IMR-90 (cell line): ENCODE measurements around the gene STAU1. TPM values are rescaled to one million over a fixed set of nuclear protein-coding genes. Genes with fewer than 3 reads are reported as not detected.

ENCODE experiments used
- ATAC-seq: fragments of 200-7000 bp; cut with Tn5 transposase; 2 replicates; pipeline ENCODE4 v1.9.1; 2020; ENCODE audit warnings: low read depth, mild to moderate bottlenecking, moderate library complexity
- BruUV-seq: library from RNA; stranded (reverse); fragments of 400-500 nt; replicated peaks from 2 replicates; lab custom pipeline; 2021; lab: Mats Ljungman, UMichigan
- CTCF ChIA-PET: fragments of 300-600 bp; formaldehyde crosslinking; extraction: SDS; loops from one replicate; lab custom pipeline; 2021; ENCODE audit warnings: antibody characterized with exemption; lab: Yijun Ruan, JAX
- POLR2A ChIA-PET: fragments of 300-600 bp; sonication (Branson Sonifier 250); formaldehyde crosslinking; loops from one replicate; lab custom pipeline; 2022; ENCODE audit warnings: antibody characterized with exemption; ENCODE audit not compliant: unreplicated experiment; lab: Charles Lee
- DNase-seq: peaks from one replicate; pipeline ENCODE4 v3.0.0; 2013
- H2AFZ ChIP-seq: replicated peaks from 2 replicates; pipeline ENCODE3; 2013; ENCODE audit warnings: low read length, mild to moderate bottlenecking; ENCODE audit not compliant: poor library complexity
- H2AK5ac ChIP-seq: 2 replicates; pipeline ENCODE4 v1.6.1; 2013; ENCODE audit warnings: low read depth, low read length, inconsistent platforms
- H2AK9ac ChIP-seq: replicated peaks from 2 replicates; pipeline ENCODE3; 2013; ENCODE audit warnings: mild to moderate bottlenecking, low read depth, low read length, moderate library complexity; ENCODE audit not compliant: poor library complexity
- H2BK120ac ChIP-seq: 2 replicates; pipeline ENCODE4 v1.6.1; 2013; ENCODE audit warnings: low read depth, low read length, inconsistent platforms
- H2BK15ac ChIP-seq: 3 replicates; pipeline ENCODE4 v1.6.1; 2013; ENCODE audit warnings: low read depth, low read length, inconsistent platforms
- H2BK20ac ChIP-seq: 2 replicates; pipeline ENCODE4 v1.6.1; 2013; ENCODE audit warnings: low read depth, mild to moderate bottlenecking, inconsistent platforms, low read length, moderate library complexity
- H2BK5ac ChIP-seq: 2 replicates; pipeline ENCODE4 v1.6.1; 2013; ENCODE audit warnings: mild to moderate bottlenecking, low read depth, low read length, inconsistent platforms; ENCODE audit not compliant: poor library complexity, severe bottlenecking
- H3K14ac ChIP-seq: replicated peaks from 2 replicates; pipeline ENCODE4 v1.6.1; 2013; ENCODE audit warnings: low read depth, low read length, inconsistent platforms
- H3K18ac ChIP-seq: 2 replicates; pipeline ENCODE4 v1.6.1; 2013; ENCODE audit warnings: low read depth, low read length, control low read depth
- H3K23ac ChIP-seq: 2 replicates; pipeline ENCODE4 v1.6.1; 2013; ENCODE audit warnings: low read depth, low read length, inconsistent platforms
- H3K27ac ChIP-seq: 2 replicates; pipeline ENCODE4 v1.5.1; 2013; ENCODE audit warnings: mild to moderate bottlenecking, control low read depth, low read length; ENCODE audit not compliant: insufficient read depth
- H3K27me3 ChIP-seq: 2 replicates; pipeline ENCODE4 v1.6.1; 2013; ENCODE audit warnings: low read length; ENCODE audit not compliant: control insufficient read depth, insufficient read depth
- H3K36me3 ChIP-seq: 2 replicates; pipeline ENCODE4 v1.6.1; 2013; ENCODE audit warnings: low read length, mixed read lengths; ENCODE audit not compliant: control insufficient read depth, insufficient read depth
- H3K4ac ChIP-seq: 2 replicates; pipeline ENCODE4 v1.6.1; 2013; ENCODE audit warnings: low read depth, low read length, inconsistent platforms
- H3K4me1 ChIP-seq: 2 replicates; pipeline ENCODE4 v1.6.1; 2013; ENCODE audit warnings: low read length, mixed read lengths; ENCODE audit not compliant: control insufficient read depth, insufficient read depth
- H3K4me2 ChIP-seq: 2 replicates; pipeline ENCODE4 v1.6.1; 2013; ENCODE audit warnings: low read depth, mild to moderate bottlenecking, control low read depth, low read length, moderate library complexity
- H3K4me3 ChIP-seq: 2 replicates; pipeline ENCODE4 v1.5.1; 2013; ENCODE audit warnings: low read depth, mild to moderate bottlenecking, control low read depth, low read length, moderate library complexity; ENCODE audit not compliant: insufficient read depth
- H3K56ac ChIP-seq: 2 replicates; pipeline ENCODE4 v1.6.1; 2013; ENCODE audit warnings: low read length, inconsistent platforms; ENCODE audit not compliant: insufficient read depth; ENCODE audit errors: extremely low read depth
- H3K79me1 ChIP-seq, 2 experiments: 2 replicates each; pipeline ENCODE4 v1.6.1; 2013; ENCODE audit warnings: low read length in 2 of 2, inconsistent platforms in 1 of 2, low read depth in 1 of 2
- H3K9ac ChIP-seq: 2 replicates; pipeline ENCODE4 v1.6.1; 2013; ENCODE audit warnings: low read depth, low read length, control low read depth
- H3K9me1 ChIP-seq: 2 replicates; pipeline ENCODE4 v1.6.1; 2013; ENCODE audit warnings: low read length, inconsistent platforms; ENCODE audit not compliant: insufficient read depth
- H3K9me3 ChIP-seq: 2 replicates; pipeline ENCODE4 v1.6.1; 2013; ENCODE audit warnings: low read length; ENCODE audit not compliant: control insufficient read depth, insufficient read depth
- H4K20me1 ChIP-seq: 2 replicates; pipeline ENCODE4 v1.6.1; 2013; ENCODE audit warnings: low read length, inconsistent platforms; ENCODE audit not compliant: insufficient read depth
- H4K5ac ChIP-seq: 2 replicates; pipeline ENCODE4 v1.6.1; 2013; ENCODE audit warnings: mild to moderate bottlenecking, low read depth, low read length, control low read depth
- H4K8ac ChIP-seq, 2 experiments: 2 replicates each; pipeline ENCODE4 v1.6.1; 2013; ENCODE audit warnings: low read depth in 2 of 2, low read length in 2 of 2, control low read depth in 1 of 2, inconsistent platforms in 1 of 2
- H4K91ac ChIP-seq: 2 replicates; pipeline ENCODE4 v1.6.1; 2013; ENCODE audit warnings: low read depth, low read length, inconsistent platforms; ENCODE audit not compliant: insufficient read depth
- BHLHE40 ChIP-seq: fragments of 150-350 bp; IDR thresholded peaks from 2 replicates; pipeline ENCODE4 v1.6.1; 2016; ENCODE audit warnings: mild to moderate bottlenecking, low read depth, low read length
- CEBPB ChIP-seq: IDR thresholded peaks from 2 replicates; pipeline ENCODE4 v1.6.1; 2012; ENCODE audit warnings: low read depth, low read length, improper control_type of control experiment
- CHD1 ChIP-seq: IDR thresholded peaks from 2 replicates; pipeline ENCODE4 v1.6.1; 2012; ENCODE audit warnings: low read depth, low read length, improper control_type of control experiment
- ELK1 ChIP-seq: fragments of 150-350 bp; IDR thresholded peaks from 2 replicates; pipeline ENCODE4 v1.6.1; 2016; ENCODE audit warnings: low read depth, mild to moderate bottlenecking, low read length, moderate library complexity, borderline replicate concordance
- FOS ChIP-seq: fragments of 150-350 bp; IDR thresholded peaks from 2 replicates; pipeline ENCODE4 v1.6.1; 2016; ENCODE audit warnings: low read depth, low read length
- MAFK ChIP-seq: IDR thresholded peaks from 2 replicates; pipeline ENCODE4 v1.6.1; 2012; ENCODE audit warnings: low read depth, low read length, improper control_type of control experiment
- MAZ ChIP-seq: IDR thresholded peaks from 2 replicates; pipeline ENCODE4 v1.6.1; 2012; ENCODE audit warnings: low read depth, mild to moderate bottlenecking, low read length, improper control_type of control experiment, moderate library complexity, borderline replicate concordance
- MXI1 ChIP-seq: IDR thresholded peaks from 2 replicates; pipeline ENCODE4 v1.6.1; 2012; ENCODE audit warnings: low read depth, mild to moderate bottlenecking, low read length, moderate library complexity, borderline replicate concordance
- NFE2L2 ChIP-seq: fragments of 150-350 bp; IDR thresholded peaks from 2 replicates; pipeline ENCODE4 v1.6.1; 2016; ENCODE audit warnings: low read depth, mild to moderate bottlenecking, low read length
- POLR2A ChIP-seq: IDR thresholded peaks from 2 replicates; pipeline ENCODE4 v1.6.1; 2012; ENCODE audit warnings: mild to moderate bottlenecking, low read depth, low read length
- RAD21 ChIP-seq: IDR thresholded peaks from 2 replicates; pipeline ENCODE4 v1.6.1; 2012; ENCODE audit warnings: low read length, improper control_type of control experiment
- RCOR1 ChIP-seq: IDR thresholded peaks from 2 replicates; pipeline ENCODE4 v1.6.1; 2012; ENCODE audit warnings: mild to moderate bottlenecking, low read length, improper control_type of control experiment; ENCODE audit not compliant: insufficient replicate concordance
- RFX5 ChIP-seq: IDR thresholded peaks from 2 replicates; pipeline ENCODE4 v1.8.0; 2012; ENCODE audit warnings: low read depth, mild to moderate bottlenecking, low read length, moderate library complexity
- SMC3 ChIP-seq: fragments of 150-350 bp; IDR thresholded peaks from 2 replicates; pipeline ENCODE4 v1.6.1; 2016; ENCODE audit warnings: low read depth, mild to moderate bottlenecking, antibody characterized with exemption, low read length, moderate library complexity
- USF2 ChIP-seq: fragments of 150-350 bp; IDR thresholded peaks from 2 replicates; pipeline ENCODE4 v1.6.1; 2017; ENCODE audit warnings: mild to moderate bottlenecking, antibody characterized with exemption, low read length, low read depth
- WGBS, 2 experiments: methylation state at CpG; one replicate each; pipeline versions ENCODE4 v1.1.5 to v1.1.7; 2013; ENCODE audit warnings: missing lambda C conversion rate in 2 of 2; ENCODE audit not compliant: insufficient read length in 1 of 2; ENCODE audit errors: extremely low coverage in 2 of 2; 5-methylcytosine and 5-hydroxymethylcytosine counted together
- dilution Hi-C: fragments of 300-500 bp; cut with HindIII; formaldehyde crosslinking; loops from one replicate; pipeline ENCODE4 v1.14.3; 2018; ENCODE audit warnings: low sequenced_read_pairs; ENCODE audit not compliant: unreplicated experiment
- in situ Hi-C: fragments of 300-500 bp; cut with MboI; formaldehyde crosslinking; loops from 3 replicates; pipeline ENCODE4 v1.14.3; 2019; ENCODE audit warnings: low sequenced_read_pairs, inconsistent platforms, mixed read lengths
- intact Hi-C: fragments of 100-400 bp; cut with micrococcal nuclease; formaldehyde crosslinking; loops from 2 replicates; pipeline ENCODE4 v1.10.0; 2022
- polyA plus RNA-seq, 3 experiments: library from polyadenylated mRNA; depleted of rRNA; stranded (reverse); fragments of >200 nt; gene quantifications; 2 replicates each; pipeline ENCODE4 v1.2.3, GENCODE V29; 2012; ENCODE audit warnings: low replicate concordance in 1 of 3
- total RNA-seq: library from RNA; depleted of rRNA; stranded (reverse); fragments of >200 nt; gene quantifications from 2 replicates; pipeline ENCODE4 v1.2.3, GENCODE V29; 2012
- TF ChIP-seq, protein P1 (sequence below): conservative IDR thresholded peaks from 2 replicates; pipeline ENCODE4 v1.5.1; 2012; ENCODE audit warnings: mild to moderate bottlenecking, low read depth, low read length, improper control_type of control experiment

The STAU1 gene
- total and polyA plus RNA-seq, 2 of the 4 experiments (the other 2 are of a cell fraction): 35.3 to 50.3 TPM

GRCh38 chr20:49203746-49204145 lies 15.6 kb upstream of the STAU1 start:
- no peak overlapping the region for H3K23ac ChIP-seq
- TF ChIP-seq USF2: no peak
- TF ChIP-seq RFX5: no peak
- no peak for TF ChIP-seq CEBPB
- TF ChIP-seq, protein P1, sequence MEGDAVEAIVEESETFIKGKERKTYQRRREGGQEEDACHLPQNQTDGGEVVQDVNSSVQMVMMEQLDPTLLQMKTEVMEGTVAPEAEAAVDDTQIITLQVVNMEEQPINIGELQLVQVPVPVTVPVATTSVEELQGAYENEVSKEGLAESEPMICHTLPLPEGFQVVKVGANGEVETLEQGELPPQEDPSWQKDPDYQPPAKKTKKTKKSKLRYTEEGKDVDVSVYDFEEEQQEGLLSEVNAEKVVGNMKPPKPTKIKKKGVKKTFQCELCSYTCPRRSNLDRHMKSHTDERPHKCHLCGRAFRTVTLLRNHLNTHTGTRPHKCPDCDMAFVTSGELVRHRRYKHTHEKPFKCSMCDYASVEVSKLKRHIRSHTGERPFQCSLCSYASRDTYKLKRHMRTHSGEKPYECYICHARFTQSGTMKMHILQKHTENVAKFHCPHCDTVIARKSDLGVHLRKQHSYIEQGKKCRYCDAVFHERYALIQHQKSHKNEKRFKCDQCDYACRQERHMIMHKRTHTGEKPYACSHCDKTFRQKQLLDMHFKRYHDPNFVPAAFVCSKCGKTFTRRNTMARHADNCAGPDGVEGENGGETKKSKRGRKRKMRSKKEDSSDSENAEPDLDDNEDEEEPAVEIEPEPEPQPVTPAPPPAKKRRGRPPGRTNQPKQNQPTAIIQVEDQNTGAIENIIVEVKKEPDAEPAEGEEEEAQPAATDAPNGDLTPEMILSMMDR: no peak
- TF ChIP-seq SMC3: no peak
- TF ChIP-seq MXI1: no peak
- TF ChIP-seq MAFK: no peak
- TF ChIP-seq POLR2A: no peak
- TF ChIP-seq ELK1: no peak
- no peak for TF ChIP-seq MAZ
- no peak for TF ChIP-seq BHLHE40
- no peak for TF ChIP-seq RAD21
- TF ChIP-seq FOS: no peak
- no peak for TF ChIP-seq RCOR1
- TF ChIP-seq NFE2L2: no peak
- TF ChIP-seq CHD1: no peak
- no peak overlapping the region for H4K8ac ChIP-seq
- H3K79me1 ChIP-seq: no peaks in the 10 kb centered on the region
- H2BK5ac ChIP-seq: no peak overlapping the region
- H3K9me1 ChIP-seq: no peaks in the 10 kb centered on the region
- dilution Hi-C loops: no loop called here
- no peak overlapping the region for H2AFZ ChIP-seq
- no peak overlapping the region for H2AK9ac ChIP-seq
- no peaks in the 10 kb centered on the region for H3K27me3 ChIP-seq
- ChIA-PET CTCF (interaction anchor here (0.6 kb wide), 1 partner anchor 8 kb away, joined by 3 read pairs; no protein-coding TSS in a partner anchor), POLR2A (no interaction called here)
- H3K14ac ChIP-seq: no peak overlapping the region
- no peak overlapping the region for H3K9ac ChIP-seq
- H3K4ac ChIP-seq: no peak overlapping the region
- H4K5ac ChIP-seq: no peak overlapping the region
- no TSS peak for BruUV-seq
- H2BK120ac ChIP-seq: no peak overlapping the region
- WGBS, 2 experiments: no CpG with 5 or more reads among the region's 9 CpGs
- no peaks in the 10 kb centered on the region for H4K20me1 ChIP-seq
- no peak overlapping the region for H2BK15ac ChIP-seq
- DNase-seq (no peak), ATAC-seq (no peak)
- H3K4me1 ChIP-seq: no peaks in the 10 kb centered on the region
- no peak overlapping the region for H3K27ac ChIP-seq
- in situ Hi-C loops: no loop called here
- no peak overlapping the region for H3K56ac ChIP-seq
- intact Hi-C loops: no loop called here
- H2BK20ac ChIP-seq: no peak overlapping the region
- no peak overlapping the region for H3K4me3 ChIP-seq
- H2AK5ac ChIP-seq: no peak overlapping the region
- no peaks in the 10 kb centered on the region for H3K9me3 ChIP-seq
- no peak overlapping the region for H3K4me2 ChIP-seq
- H3K36me3 ChIP-seq: no peaks in the 10 kb centered on the region
- no peak overlapping the region for H4K91ac ChIP-seq
- H3K18ac ChIP-seq: no peak overlapping the region
